ENCODE results near the gene TANGO6. TPM values are rescaled to one million over a fixed set of nuclear protein-coding genes. Genes with fewer than 3 reads are reported as not detected.
"Not testable (repeated sequence)": the region's sequence is repeated elsewhere in the genome, so short reads cannot be mapped to it uniquely, and the experiment has no call there.

Gene TANGO6
- total RNA-seq, 2 experiments from 2014 or later, result 17.1 to 18.1 TPM

DNA sequence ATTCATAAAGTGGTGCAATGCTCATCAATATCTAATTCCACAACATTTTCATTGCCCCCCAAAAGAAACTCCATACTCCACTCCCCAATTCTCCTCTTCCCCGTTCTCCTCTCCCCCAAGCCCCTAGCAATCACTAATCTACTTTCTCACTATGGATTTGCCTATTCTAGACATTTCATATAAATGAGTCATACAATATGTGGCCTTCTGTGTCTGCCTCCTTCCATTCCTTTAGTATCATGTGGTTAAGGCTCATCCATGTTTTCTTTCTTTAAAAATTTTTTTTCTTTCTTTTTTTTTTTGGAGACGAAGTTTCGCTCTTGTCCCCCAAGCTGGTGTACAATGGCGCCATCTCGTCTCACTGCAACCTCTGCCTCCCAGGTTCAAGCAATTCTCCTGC lies 205.8 kb downstream of the TANGO6 start:
- ChIA-PET POLR2A (no interaction called here), CTCF (no interaction called here)
- Mint-ChIP-seq H3K27ac (no peak overlapping the region), H3K9me3 (no peaks in the 10 kb centered on the region), H3K4me3 (no peak overlapping the region), H3K27me3 (no peaks in the 10 kb centered on the region), H3K4me1 (ENCODE audit: low read depth) (no peaks in the 10 kb centered on the region), H3K36me3 (ENCODE audit: low read depth) (peaks cover 14% of the 10 kb centered on the region)
- H3K27ac ChIP-seq (ENCODE audit: low read depth in 1 of 2, low read length in 2 of 2), result no peak overlapping the region
- H3K36me3 ChIP-seq (ENCODE audit: insufficient read depth, low read length), result peaks cover 5% of the 10 kb centered on the region
- H3K4me1 ChIP-seq (ENCODE audit: insufficient read depth, low read length), result no peaks in the 10 kb centered on the region
- intact Hi-C loops (cut with DNase I, micrococcal nuclease), result no loop called here
- ATAC-seq (ENCODE audit: poor library complexity) (no peak), DNase-seq (no peak)
- no peaks in the 10 kb centered on the region for H3K27me3 ChIP-seq (ENCODE audit: control insufficient read depth in 1 of 2, insufficient read depth in 2 of 2, low read length in 2 of 2)
- no peak overlapping the region for H3K4me3 ChIP-seq (ENCODE audit: low read length)
- no peak for TF ChIP-seq CTCF (IDR thresholded peaks at IDR 0.05)
- H3K9me3 ChIP-seq (ENCODE audit: control insufficient read depth in 1 of 2, insufficient read depth in 1 of 2, low read length in 2 of 2), result no peaks in the 10 kb centered on the region

- Histone ChIP-seq H3K4me1 (ENCODE audit: insufficient read depth, low read length) (no peaks in the 10 kb centered on the region), H3K27me3 (ENCODE audit: control insufficient read depth in 1 of 2, insufficient read depth in 2 of 2, low read length in 2 of 2) (no peaks in the 10 kb centered on the region), H3K36me3 (ENCODE audit: insufficient read depth, low read length) (peaks cover 2% of the 10 kb centered on the region), H3K4me3 (ENCODE audit: low read length) (no peak overlapping the region), H3K9me3 (ENCODE audit: control insufficient read depth in 1 of 2, insufficient read depth in 1 of 2, low read length in 2 of 2) (no peaks in the 10 kb centered on the region), H3K27ac (ENCODE audit: low read depth in 1 of 2, low read length in 2 of 2) (no peak overlapping the region)
- POLR2A ChIA-PET, result no interaction called here
- no peak for TF ChIP-seq CTCF (IDR thresholded peaks at IDR 0.05)
- peaks cover 14% of the 10 kb centered on the region for H3K36me3 Mint-ChIP-seq (ENCODE audit: low read depth)
- CTCF ChIA-PET, result no interaction called here
- no peak overlapping the region for H3K27ac Mint-ChIP-seq
- H3K4me1 Mint-ChIP-seq (ENCODE audit: low read depth), result no peaks in the 10 kb centered on the region
- ATAC-seq (ENCODE audit: poor library complexity) (no peak), DNase-seq (no peak)
- H3K4me3 Mint-ChIP-seq, result no peak overlapping the region
- no peaks in the 10 kb centered on the region for H3K27me3 Mint-ChIP-seq
- H3K9me3 Mint-ChIP-seq, result no peaks in the 10 kb centered on the region
- intact Hi-C loops (cut with DNase I, micrococcal nuclease), result no loop called here
These were observed 206.5 kb downstream of the TANGO6 start for GRCh38 chr16:69049603-69050375.

GRCh38 chr16:69051517-69051830 lies 208.1 kb downstream of the TANGO6 start:
- DNase-seq; H3K27ac ChIP-seq (ENCODE audit: low read depth in 1 of 2, low read length in 2 of 2); H3K27me3 ChIP-seq (ENCODE audit: control insufficient read depth in 1 of 2, insufficient read depth in 2 of 2, low read length in 2 of 2); H3K4me1 ChIP-seq (ENCODE audit: insufficient read depth, low read length); H3K36me3 ChIP-seq (ENCODE audit: insufficient read depth, low read length); CTCF ChIA-PET; H3K27me3 Mint-ChIP-seq; H3K9me3 ChIP-seq (ENCODE audit: control insufficient read depth in 1 of 2, insufficient read depth in 1 of 2, low read length in 2 of 2); H3K4me1 Mint-ChIP-seq (ENCODE audit: low read depth); H3K9me3 Mint-ChIP-seq; intact Hi-C loops (cut with DNase I, micrococcal nuclease); POLR2A ChIA-PET; H3K4me3 Mint-ChIP-seq; H3K4me3 ChIP-seq (ENCODE audit: low read length); ATAC-seq (ENCODE audit: poor library complexity); H3K27ac Mint-ChIP-seq: not testable (repeated sequence)
- H3K36me3 Mint-ChIP-seq (ENCODE audit: low read depth), result peaks cover 13% of the 10 kb centered on the region

DNA sequence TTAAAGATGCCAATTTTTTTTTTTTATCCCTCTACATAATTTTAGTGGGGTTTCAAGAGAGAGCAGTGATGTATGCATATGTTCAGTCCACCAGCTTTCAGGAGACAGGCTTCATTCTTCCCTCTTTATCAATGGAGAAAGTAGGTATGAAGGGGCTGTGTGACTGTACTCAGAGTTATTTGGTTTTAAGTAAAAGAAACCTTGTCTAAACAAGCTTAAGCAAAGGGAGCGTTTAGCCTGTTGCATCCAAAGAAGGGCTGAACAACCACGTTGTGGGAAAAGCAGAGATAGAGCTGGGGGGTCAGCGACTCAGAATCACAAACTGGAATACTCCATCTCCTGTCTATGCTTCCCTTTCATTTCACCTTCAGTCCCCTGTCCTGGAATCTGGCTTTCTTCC lies 211.7 kb downstream of the TANGO6 start:
- ChIA-PET CTCF (interaction anchor here (0.7 kb wide), 1 partner anchor 13 kb away, joined by 3 read pairs; no protein-coding TSS in a partner anchor), POLR2A (no interaction called here)
- peaks cover 13% of the 10 kb centered on the region for H3K36me3 Mint-ChIP-seq (ENCODE audit: low read depth)
- intact Hi-C loops (cut with DNase I, micrococcal nuclease), result no loop called here
- H3K4me3 Mint-ChIP-seq, result no peak overlapping the region
- H3K9me3 Mint-ChIP-seq, result no peaks in the 10 kb centered on the region
- no peaks in the 10 kb centered on the region for H3K9me3 ChIP-seq (ENCODE audit: control insufficient read depth in 1 of 2, insufficient read depth in 1 of 2, low read length in 2 of 2)
- H3K27ac Mint-ChIP-seq, result no peak overlapping the region
- H3K4me1 Mint-ChIP-seq (ENCODE audit: low read depth), result no peaks in the 10 kb centered on the region
- no peaks in the 10 kb centered on the region for H3K4me1 ChIP-seq (ENCODE audit: insufficient read depth, low read length)
- peaks cover 7% of the 10 kb centered on the region for H3K36me3 ChIP-seq (ENCODE audit: insufficient read depth, low read length)
- ATAC-seq (ENCODE audit: poor library complexity), result no peak
- no peak for DNase-seq
- TF ChIP-seq CTCF (IDR thresholded peaks at IDR 0.05), result no peak
- no peaks in the 10 kb centered on the region for H3K27me3 ChIP-seq (ENCODE audit: control insufficient read depth in 1 of 2, insufficient read depth in 2 of 2, low read length in 2 of 2)
- no peak overlapping the region for H3K4me3 ChIP-seq (ENCODE audit: low read length)
- H3K27ac ChIP-seq (ENCODE audit: low read depth in 1 of 2, low read length in 2 of 2), result no peak overlapping the region
- H3K27me3 Mint-ChIP-seq, result no peaks in the 10 kb centered on the region
